ENCODE data around the gene PLCXD1. TPM values are rescaled to one million over a fixed set of nuclear protein-coding genes. Genes with fewer than 3 reads are reported as not detected.
"Not testable (repeated sequence)": the region's sequence is repeated elsewhere in the genome, so short reads cannot be mapped to it uniquely, and the experiment has no call there.

Gene PLCXD1
- total RNA-seq, 1 donor from 2014 or later, result 34.4 TPM

DNA sequence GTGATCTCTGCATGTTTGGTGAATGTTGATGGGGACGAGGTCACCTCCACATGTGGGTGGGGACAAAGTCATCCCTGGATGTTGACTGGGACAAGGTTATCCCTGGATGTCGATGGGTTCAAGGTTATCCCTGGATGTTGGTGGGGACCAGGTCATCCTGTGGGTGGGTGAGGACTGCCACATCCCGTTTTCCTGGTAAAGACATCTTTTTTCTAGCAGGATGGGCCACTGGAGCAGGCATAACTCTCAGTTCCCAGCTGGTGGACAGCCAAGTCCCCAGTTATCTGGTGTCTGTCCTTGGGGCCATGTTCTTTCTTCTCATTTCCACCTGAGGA lies 28.3 kb upstream of the PLCXD1 start:
- DNase-seq, result peak; percentile 27
- intact Hi-C loops (cut with DNase I), result no loop called here

DNA sequence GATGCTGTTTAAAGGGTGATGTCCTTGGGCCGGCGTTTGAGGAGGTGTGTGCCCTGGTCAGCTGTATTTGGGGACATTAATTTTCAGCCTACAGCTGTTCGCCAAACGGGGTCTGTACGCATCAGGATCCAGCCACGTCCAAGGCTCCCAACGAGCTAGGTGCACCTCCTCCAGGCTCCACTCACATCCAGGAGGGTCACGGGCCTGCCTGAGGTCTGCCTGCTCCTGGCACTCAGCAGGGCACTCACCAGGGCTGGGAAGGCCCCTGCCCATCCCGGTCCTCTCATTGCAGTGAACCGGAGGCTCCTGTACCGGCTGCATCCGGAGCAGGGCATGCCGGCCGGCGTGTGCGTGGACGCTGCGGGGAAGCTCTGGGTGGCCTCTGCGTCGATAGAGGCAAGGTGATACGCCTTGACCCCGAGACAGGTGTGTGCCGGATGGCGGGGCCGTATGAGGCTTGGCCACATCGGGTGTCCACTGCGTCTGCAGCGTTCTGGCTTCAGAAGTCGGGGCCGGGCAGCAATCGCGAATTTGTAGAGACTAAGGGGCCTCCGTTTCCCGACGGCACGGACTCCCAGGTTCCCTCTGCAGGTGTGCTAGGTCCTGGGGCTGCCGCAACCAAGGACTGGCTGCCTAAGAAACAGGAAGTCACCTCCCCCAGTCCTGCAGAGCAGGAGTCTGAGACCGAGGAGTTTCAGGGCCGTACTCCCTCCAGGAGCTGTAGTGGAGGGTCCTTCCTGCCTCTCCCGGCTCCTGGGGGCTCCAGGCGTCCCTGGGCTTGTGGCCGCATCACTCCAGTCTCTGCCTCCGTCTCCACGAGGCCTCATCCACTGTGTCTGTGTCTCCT lies 27.5 kb upstream of the PLCXD1 start:
- intact Hi-C loops (cut with DNase I), result no loop called here
- peak; percentile 53 for DNase-seq
- Histone ChIP-seq H3K4me1 (no peaks in the 10 kb centered on the region), H3K27ac (no peak overlapping the region), H3K9me3 (no peaks in the 10 kb centered on the region), H3K4me3 (no peak overlapping the region), H3K27me3 (no peaks in the 10 kb centered on the region), H3K36me3 (no peaks in the 10 kb centered on the region)
- ATAC-seq, result peak; percentile 25
- TF ChIP-seq, protein P1, sequence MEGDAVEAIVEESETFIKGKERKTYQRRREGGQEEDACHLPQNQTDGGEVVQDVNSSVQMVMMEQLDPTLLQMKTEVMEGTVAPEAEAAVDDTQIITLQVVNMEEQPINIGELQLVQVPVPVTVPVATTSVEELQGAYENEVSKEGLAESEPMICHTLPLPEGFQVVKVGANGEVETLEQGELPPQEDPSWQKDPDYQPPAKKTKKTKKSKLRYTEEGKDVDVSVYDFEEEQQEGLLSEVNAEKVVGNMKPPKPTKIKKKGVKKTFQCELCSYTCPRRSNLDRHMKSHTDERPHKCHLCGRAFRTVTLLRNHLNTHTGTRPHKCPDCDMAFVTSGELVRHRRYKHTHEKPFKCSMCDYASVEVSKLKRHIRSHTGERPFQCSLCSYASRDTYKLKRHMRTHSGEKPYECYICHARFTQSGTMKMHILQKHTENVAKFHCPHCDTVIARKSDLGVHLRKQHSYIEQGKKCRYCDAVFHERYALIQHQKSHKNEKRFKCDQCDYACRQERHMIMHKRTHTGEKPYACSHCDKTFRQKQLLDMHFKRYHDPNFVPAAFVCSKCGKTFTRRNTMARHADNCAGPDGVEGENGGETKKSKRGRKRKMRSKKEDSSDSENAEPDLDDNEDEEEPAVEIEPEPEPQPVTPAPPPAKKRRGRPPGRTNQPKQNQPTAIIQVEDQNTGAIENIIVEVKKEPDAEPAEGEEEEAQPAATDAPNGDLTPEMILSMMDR (IDR thresholded peaks at IDR 0.05), result no peak

More for the DNA sequence above, 28.3 kb upstream of the PLCXD1 start:
- TF ChIP-seq, protein P1 (IDR thresholded peaks at IDR 0.05), result no peak
- H3K27me3 ChIP-seq, result no peaks in the 10 kb centered on the region
- H3K36me3 ChIP-seq, result no peaks in the 10 kb centered on the region
- no peak overlapping the region for H3K27ac ChIP-seq
- H3K9me3 ChIP-seq, result no peaks in the 10 kb centered on the region
- ATAC-seq, result no peak
- no peaks in the 10 kb centered on the region for H3K4me1 ChIP-seq
- no peak overlapping the region for H3K4me3 ChIP-seq

DNA sequence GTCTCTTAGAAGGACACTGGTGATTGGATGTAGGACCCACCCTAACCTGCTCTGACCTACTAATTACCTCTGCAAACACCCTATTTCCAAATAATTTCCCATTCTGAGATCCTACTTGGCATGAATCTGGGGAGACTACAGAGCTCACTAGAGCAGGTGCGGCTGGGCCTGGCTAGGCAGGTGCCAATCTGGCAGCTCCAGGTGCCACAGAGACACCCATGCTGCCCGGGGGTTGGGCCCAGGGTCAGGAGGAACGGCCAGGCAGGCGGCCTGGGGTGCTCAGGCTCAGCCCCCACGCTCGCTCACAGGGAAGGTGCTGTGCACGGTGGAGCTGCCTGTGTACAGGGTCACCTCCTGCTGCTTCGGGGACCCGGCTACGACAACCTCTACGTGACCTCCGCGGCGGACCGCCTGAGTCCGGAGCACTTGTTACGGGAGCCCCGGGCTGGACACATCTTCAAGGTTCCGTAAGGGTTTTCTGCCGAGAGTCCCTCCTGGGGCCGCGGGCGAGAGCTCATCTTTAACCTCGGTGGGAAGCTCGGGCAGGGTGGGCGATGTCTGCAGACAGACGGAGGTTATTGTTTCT lies 26.5 kb upstream of the PLCXD1 start:
- H3K27ac ChIP-seq, result no peak overlapping the region
- ATAC-seq (no peak), DNase-seq (peak; percentile 63)

DNA sequence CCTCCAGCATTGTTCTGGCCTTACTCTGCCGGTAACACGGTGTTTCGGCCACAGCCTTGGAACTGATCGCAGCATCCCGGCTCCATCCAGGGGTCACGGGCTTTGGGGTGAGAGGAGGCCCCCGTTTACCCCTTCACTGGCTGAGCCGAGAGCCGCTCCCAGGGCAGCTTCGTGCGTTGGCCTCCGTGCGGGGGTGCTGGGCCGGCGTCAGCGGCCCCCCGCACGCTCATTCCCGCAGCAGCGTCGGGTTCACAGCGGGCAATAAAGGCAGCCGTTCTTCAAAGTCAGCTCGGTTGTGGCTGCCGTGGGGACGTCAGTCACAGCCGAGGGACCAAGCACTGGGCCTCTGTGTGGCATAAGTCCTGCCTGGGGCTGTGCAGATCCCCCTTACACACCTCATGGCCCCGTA lies 25.3 kb upstream of the PLCXD1 start:
- Histone ChIP-seq H3K27ac (no peak overlapping the region), H3K4me1 (peaks cover 1% of the 10 kb centered on the region)
- TF ChIP-seq, protein P1 (IDR thresholded peaks at IDR 0.05), result no peak

More for the DNA sequence above, 26.5 kb upstream of the PLCXD1 start:
- intact Hi-C loops (cut with DNase I), result no loop called here
- no peak overlapping the region for H3K4me3 ChIP-seq
- H3K27me3 ChIP-seq, result no peaks in the 10 kb centered on the region
- no peaks in the 10 kb centered on the region for H3K4me1 ChIP-seq
- no peaks in the 10 kb centered on the region for H3K36me3 ChIP-seq
- TF ChIP-seq, protein P1 (IDR thresholded peaks at IDR 0.05), result no peak
- H3K9me3 ChIP-seq, result no peaks in the 10 kb centered on the region

DNA sequence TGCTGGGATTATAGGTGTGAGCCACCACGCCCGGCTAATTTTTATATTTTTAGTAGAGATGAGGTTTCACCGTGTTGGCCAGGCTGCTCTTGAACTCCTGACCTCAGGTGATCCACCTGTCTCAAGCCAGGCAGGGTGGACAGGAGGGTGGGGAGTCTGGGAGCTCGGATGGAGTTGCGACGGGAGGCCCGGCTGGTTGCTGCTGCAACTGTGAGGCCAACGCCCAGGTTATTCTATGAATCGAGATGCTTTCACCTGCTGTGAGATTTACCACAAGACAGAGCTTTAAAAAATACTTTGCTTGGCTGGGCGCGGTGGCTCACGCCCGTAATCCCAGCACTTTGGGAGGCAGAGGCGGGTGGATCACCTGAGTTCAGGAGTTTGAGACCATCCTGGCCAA lies 24.1 kb upstream of the PLCXD1 start:
- ATAC-seq; H3K36me3 ChIP-seq; H3K4me3 ChIP-seq; H3K27me3 ChIP-seq; intact Hi-C loops (cut with DNase I); H3K27ac ChIP-seq; H3K9me3 ChIP-seq; H3K4me1 ChIP-seq: not testable (repeated sequence)
- peak; percentile 46 for DNase-seq

More for the DNA sequence above, 25.3 kb upstream of the PLCXD1 start:
- Histone ChIP-seq H3K27me3 (no peaks in the 10 kb centered on the region), H3K36me3 (no peaks in the 10 kb centered on the region), H3K4me3 (no peak overlapping the region), H3K9me3 (no peaks in the 10 kb centered on the region)
- no peak for ATAC-seq
- intact Hi-C loops (cut with DNase I), result no loop called here
- DNase-seq, result peak; percentile 38

DNA sequence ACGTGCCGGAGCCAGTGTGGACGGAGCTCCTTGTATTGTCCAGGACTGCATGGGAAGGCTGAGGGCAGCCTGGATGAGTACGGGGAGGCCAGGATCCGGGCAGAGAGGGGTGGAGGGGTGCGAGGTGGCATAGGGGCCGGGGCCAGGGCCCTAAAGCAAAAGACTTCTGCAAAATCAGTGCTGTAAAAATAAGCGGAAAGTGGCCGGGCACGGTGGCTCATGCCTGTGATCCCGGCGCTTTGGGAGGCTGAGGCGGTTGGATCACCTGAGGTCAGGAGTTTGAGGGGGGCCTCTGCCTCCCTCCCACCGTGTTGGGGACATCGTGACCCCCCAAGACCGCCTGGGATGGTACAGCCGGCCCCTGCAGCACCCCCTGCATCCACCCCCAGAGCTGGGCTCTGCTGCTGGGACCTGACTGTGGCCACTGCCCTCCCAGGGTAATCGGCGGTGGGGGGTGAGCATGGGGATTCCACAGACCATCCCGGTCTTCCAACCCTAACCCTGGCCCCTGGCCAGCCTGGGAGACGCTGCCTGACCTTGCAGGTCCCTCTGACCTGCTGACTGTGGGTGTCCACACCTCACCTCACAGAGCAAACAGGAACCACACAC lies 23.4 kb upstream of the PLCXD1 start:
- Histone ChIP-seq H3K27me3 (no peaks in the 10 kb centered on the region), H3K27ac (no peak overlapping the region), H3K9me3 (no peaks in the 10 kb centered on the region), H3K36me3 (no peaks in the 10 kb centered on the region), H3K4me3 (no peak overlapping the region), H3K4me1 (peaks cover 4% of the 10 kb centered on the region)
- no peak for ATAC-seq
- intact Hi-C loops (cut with DNase I), result no loop called here
- TF ChIP-seq, protein P1 (IDR thresholded peaks at IDR 0.05), result no peak
- DNase-seq, result peak; percentile 57

Data from upper lobe of right lung (tissue), 1 donor.